T-helper 22 cell (primary cell): ENCODE data around the gene FBXL4.

Experiments
- DNase-seq: peaks from one replicate; pipeline ENCODE4 v3.0.0-alpha.2; 2020; ENCODE audit warnings: low read depth

The FBXL4 gene

GRCh38 chr6:98824902-98825599 is 122.7 kb downstream of the FBXL4 start:
- DNase-seq = no peak

- DNase-seq = no peak
These were observed 123.4 kb downstream of the FBXL4 start for GRCh38 chr6:98824162-98824901.

- DNase-seq = no peak
These were observed 124.2 kb downstream of the FBXL4 start for GRCh38 chr6:98823428-98824161.

GRCh38 chr6:98821756-98822405 is 125.9 kb downstream of the FBXL4 start:
- DNase-seq = no peak
